Measurements from ENCODE around the gene EIF2AK3. TPM values are rescaled to one million over a fixed set of nuclear protein-coding genes. Genes with fewer than 3 reads are reported as not detected.

Gene EIF2AK3
- total and polyA plus RNA-seq, 2 donors (not counting 1 experiment from before 2014, with no cell fraction given) = 40.2 to 57.9 TPM

GRCh38 chr2:88597168-88597567, 30.1 kb downstream of the EIF2AK3 start:
- H3K4me3 ChIP-seq (ENCODE audit: control extremely low read depth in 1 of 5, extremely low read depth in 1 of 5, insufficient read depth in 1 of 5, low read depth in 2 of 5, low read length in 4 of 5) = no peak overlapping the region
- TF ChIP-seq CTCF (IDR thresholded peaks at IDR 0.05) = no peak
- TF ChIP-seq EZH2 (IDR thresholded peaks at IDR 0.05; ENCODE audit: borderline replicate concordance, insufficient read depth, low read depth, low read length, poor library complexity, severe bottlenecking) = no peak
- H3K9me3 ChIP-seq (ENCODE audit: control extremely low read depth in 1 of 3, control insufficient read depth in 2 of 3, insufficient read depth in 1 of 3, low read length in 2 of 3) = no peaks in the 10 kb centered on the region
- H3K4me3 Mint-ChIP-seq = peak overlapping the region; percentile 2
- no peaks in the 10 kb centered on the region for H3K27me3 Mint-ChIP-seq
- peaks cover 0 to 22% of the 10 kb centered on the region in 2 experiments for H3K36me3 ChIP-seq (replicated peaks in 1 of 2; ENCODE audit: control extremely low read depth in 1 of 2, control insufficient read depth in 1 of 2, extremely low read depth in 1 of 2, insufficient read depth in 2 of 2, low read length in 1 of 2)
- peaks cover 63% of the 10 kb centered on the region for H3K4me1 Mint-ChIP-seq
- H3K4me1 ChIP-seq (ENCODE audit: control insufficient read depth in 2 of 2, insufficient read depth in 2 of 2, low read length in 2 of 2) = peaks cover 54 to 63% of the 10 kb centered on the region in 2 donors
- DNase-seq = no peak
- ChIA-PET CTCF (interaction anchor here (19.2 kb wide), 1 partner anchor 72 kb away, joined by 540 read pairs; no protein-coding TSS in a partner anchor), POLR2A (no interaction called here)
- peak overlapping the region; percentile 76 for H3K27ac Mint-ChIP-seq
- H4K20me1 ChIP-seq (ENCODE audit: control insufficient read depth, insufficient read depth, low read length, poor library complexity, severe bottlenecking) = no peaks in the 10 kb centered on the region
- no peaks in the 10 kb centered on the region for H3K27me3 ChIP-seq (replicated peaks in 1 of 4; ENCODE audit: control extremely low read depth in 1 of 4, control insufficient read depth in 3 of 4, insufficient read depth in 4 of 4, low read length in 3 of 4)
- H3K9ac ChIP-seq (ENCODE audit: low read length) = no peak overlapping the region
- no peaks in the 10 kb centered on the region for H3K9me3 Mint-ChIP-seq (ENCODE audit: insufficient read depth)
- ATAC-seq (ENCODE audit: low read depth) = no peak
- intact Hi-C loops (cut with micrococcal nuclease) = no loop called here
- no peak overlapping the region for H3K4me2 ChIP-seq (replicated peaks; ENCODE audit: low read depth, low read length, poor library complexity, severe bottlenecking)
- H3K79me2 ChIP-seq (ENCODE audit: control insufficient read depth, insufficient read depth, low read length) = peaks cover 94% of the 10 kb centered on the region
- H3K27ac ChIP-seq (ENCODE audit: low read length in 2 of 2) = peak overlapping the region; percentile 94 to 96
- no peak overlapping the region for H2AFZ ChIP-seq (ENCODE audit: insufficient read depth, low read depth, low read length, poor library complexity, severe bottlenecking)

- H4K20me1 ChIP-seq (ENCODE audit: control insufficient read depth, insufficient read depth, low read length, poor library complexity, severe bottlenecking) = no peaks in the 10 kb centered on the region
- DNase-seq (no peak), ATAC-seq (ENCODE audit: low read depth) (no peak)
- no peak overlapping the region for H3K4me3 ChIP-seq (ENCODE audit: control extremely low read depth in 1 of 5, extremely low read depth in 1 of 5, insufficient read depth in 1 of 5, low read depth in 2 of 5, low read length in 4 of 5)
- Mint-ChIP-seq H3K9me3 (ENCODE audit: insufficient read depth) (no peaks in the 10 kb centered on the region), H3K4me1 (peaks cover 60% of the 10 kb centered on the region), H3K27ac (peak overlapping the region; percentile 76), H3K27me3 (no peaks in the 10 kb centered on the region), H3K4me3 (no peak overlapping the region)
- peak overlapping the region; percentile 94 to 96 for H3K27ac ChIP-seq (ENCODE audit: low read length in 2 of 2)
- 95% methylated on average over 5 of the region's 8 CpGs for WGBS (ENCODE audit: insufficient coverage)
- peaks cover 49 to 58% of the 10 kb centered on the region in 2 donors for H3K4me1 ChIP-seq (ENCODE audit: control insufficient read depth in 2 of 2, insufficient read depth in 2 of 2, low read length in 2 of 2)
- H3K4me2 ChIP-seq (replicated peaks; ENCODE audit: low read depth, low read length, poor library complexity, severe bottlenecking) = no peak overlapping the region
- no peak overlapping the region for H2AFZ ChIP-seq (ENCODE audit: insufficient read depth, low read depth, low read length, poor library complexity, severe bottlenecking)
- H3K79me2 ChIP-seq (ENCODE audit: control insufficient read depth, insufficient read depth, low read length) = peaks cover 90% of the 10 kb centered on the region
- TF ChIP-seq EZH2 (IDR thresholded peaks at IDR 0.05; ENCODE audit: borderline replicate concordance, insufficient read depth, low read depth, low read length, poor library complexity, severe bottlenecking) = no peak
- no peaks in the 10 kb centered on the region for H3K27me3 ChIP-seq (replicated peaks in 1 of 4; ENCODE audit: control extremely low read depth in 1 of 4, control insufficient read depth in 3 of 4, insufficient read depth in 4 of 4, low read length in 3 of 4)
- CTCF ChIA-PET = interaction anchor here (0.9 to 19.2 kb wide), 4 partner anchors 10 to 73 kb away, joined by 3 to 540 read pairs (median 4); no protein-coding TSS in a partner anchor
- POLR2A ChIA-PET = interaction anchor here (1.1 kb wide), 1 partner anchor 96 kb away, joined by 3 read pairs; the partner anchor contains the start of gene RPIA
- intact Hi-C loops (cut with micrococcal nuclease) = no loop called here
- H3K36me3 ChIP-seq (replicated peaks in 1 of 2; ENCODE audit: control extremely low read depth in 1 of 2, control insufficient read depth in 1 of 2, extremely low read depth in 1 of 2, insufficient read depth in 2 of 2, low read length in 1 of 2) = peaks cover 0 to 29% of the 10 kb centered on the region in 2 experiments
- H3K9ac ChIP-seq (ENCODE audit: low read length) = no peak overlapping the region
- no peaks in the 10 kb centered on the region for H3K9me3 ChIP-seq (ENCODE audit: control extremely low read depth in 1 of 3, control insufficient read depth in 2 of 3, insufficient read depth in 1 of 3, low read length in 2 of 3)
Observed at GRCh38 chr2:88596141-88596830, 31.0 kb downstream of the EIF2AK3 start.
